Middle frontal gyrus (tissue), 1 donor: ENCODE measurements around the gene SCNM1.

Source experiments
- DNase-seq: peaks from one replicate; pipeline ENCODE4 v3.0.0-alpha.2; 2015; ENCODE audit warnings: low spot score; ENCODE audit errors: extremely low spot score

The SCNM1 gene, protein sequence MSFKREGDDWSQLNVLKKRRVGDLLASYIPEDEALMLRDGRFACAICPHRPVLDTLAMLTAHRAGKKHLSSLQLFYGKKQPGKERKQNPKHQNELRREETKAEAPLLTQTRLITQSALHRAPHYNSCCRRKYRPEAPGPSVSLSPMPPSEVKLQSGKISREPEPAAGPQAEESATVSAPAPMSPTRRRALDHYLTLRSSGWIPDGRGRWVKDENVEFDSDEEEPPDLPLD

DNA sequence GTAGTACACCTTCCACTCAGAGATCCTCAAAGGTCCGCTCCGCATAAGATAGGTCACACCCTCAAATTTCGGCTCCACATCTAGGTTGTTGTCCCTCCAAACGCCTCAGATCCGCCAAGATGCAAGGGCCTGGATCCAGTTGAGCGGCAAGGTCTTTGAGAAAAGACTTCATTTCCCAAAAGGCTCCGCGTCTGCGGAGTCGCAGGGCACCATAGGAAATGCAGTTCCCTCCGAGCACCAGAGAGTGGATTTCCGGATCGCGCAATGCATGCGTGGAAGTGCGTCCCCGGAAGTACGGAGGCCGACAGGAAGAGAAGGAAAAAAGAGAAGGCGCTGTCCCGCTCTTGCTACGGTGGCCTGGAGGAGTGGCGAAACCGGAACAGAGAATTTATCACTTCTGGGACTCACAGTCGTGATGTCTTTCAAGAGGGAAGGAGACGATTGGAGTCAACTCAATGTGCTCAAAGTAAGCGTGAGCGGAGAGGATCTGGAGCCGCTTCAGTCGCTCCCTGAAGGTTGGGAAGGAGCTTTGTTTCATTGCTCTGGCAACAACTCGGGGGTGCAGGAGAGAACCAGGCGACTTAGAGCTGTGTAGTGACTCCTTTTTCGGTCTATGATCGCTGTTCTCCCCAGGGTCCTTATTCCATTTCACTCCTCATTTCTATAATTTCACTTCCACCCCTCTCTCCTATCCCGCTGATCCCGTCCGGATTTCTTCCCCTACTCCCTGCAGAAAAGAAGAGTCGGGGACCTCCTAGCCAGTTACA is at the start of gene SCNM1, which contains the start of gene LYSMD1:
SCNM1 (plus strand) TSS at position 407 of the 767 bp plus-strand sequence; CDS start at position 416, 9 bp downstream.
LYSMD1 (minus strand) TSS at position 165 of the 767 bp plus-strand sequence. CDS start 644 bp downstream, outside the sequence.
- peak; percentile 98 for DNase-seq

DNA sequence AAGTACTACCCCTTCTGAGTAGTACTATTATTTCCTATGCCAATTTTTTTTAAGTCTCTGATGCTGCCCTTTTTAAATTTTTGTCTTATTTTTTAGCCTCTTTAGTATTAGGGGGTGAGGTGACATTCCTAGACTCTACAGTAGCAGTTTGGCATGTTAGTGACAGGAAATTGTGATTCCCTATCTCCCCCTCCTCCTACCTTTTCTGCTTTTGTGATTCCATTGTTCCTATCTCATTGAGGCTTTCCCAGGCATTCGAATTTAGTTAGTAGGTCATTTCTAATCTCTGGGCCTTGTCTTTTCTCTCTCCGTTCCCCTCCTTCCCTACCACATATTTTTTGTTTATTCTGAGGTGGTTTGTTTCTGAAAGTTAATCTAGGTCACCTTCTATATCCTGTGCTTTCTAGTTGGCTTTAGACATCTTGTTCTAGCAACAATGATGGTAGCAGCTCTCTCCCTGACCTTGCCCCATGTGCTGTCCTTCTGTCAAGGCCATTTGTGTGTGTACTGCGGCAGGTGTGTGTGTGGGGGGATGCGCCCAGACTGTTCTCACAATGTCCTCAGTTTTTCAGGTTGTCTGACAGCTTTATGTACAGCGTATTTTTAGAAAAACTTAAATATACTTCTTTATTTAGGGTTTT is 41.1 kb upstream of the SCNM1 start:
- DNase-seq: no peak

DNA sequence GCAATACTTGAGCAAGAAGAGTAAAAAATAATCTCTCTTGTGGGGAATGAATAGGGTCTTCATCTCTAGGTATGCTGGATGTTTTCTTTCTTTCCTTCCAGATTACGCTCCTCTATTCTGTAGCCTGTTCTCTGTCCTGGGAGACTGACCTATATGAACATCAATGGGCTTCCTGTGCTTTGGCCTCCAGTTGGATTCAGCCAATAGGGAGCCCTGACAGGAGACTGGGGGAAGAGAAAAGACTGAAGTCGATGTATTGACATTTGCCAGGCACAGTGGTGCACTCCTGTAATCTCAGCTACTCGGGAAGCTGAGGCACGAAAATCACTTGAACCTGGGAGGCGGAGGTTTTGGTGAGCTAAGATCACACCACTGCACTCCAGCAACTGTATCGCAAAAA is 37.1 kb upstream of the SCNM1 start:
- DNase-seq: no peak

DNA sequence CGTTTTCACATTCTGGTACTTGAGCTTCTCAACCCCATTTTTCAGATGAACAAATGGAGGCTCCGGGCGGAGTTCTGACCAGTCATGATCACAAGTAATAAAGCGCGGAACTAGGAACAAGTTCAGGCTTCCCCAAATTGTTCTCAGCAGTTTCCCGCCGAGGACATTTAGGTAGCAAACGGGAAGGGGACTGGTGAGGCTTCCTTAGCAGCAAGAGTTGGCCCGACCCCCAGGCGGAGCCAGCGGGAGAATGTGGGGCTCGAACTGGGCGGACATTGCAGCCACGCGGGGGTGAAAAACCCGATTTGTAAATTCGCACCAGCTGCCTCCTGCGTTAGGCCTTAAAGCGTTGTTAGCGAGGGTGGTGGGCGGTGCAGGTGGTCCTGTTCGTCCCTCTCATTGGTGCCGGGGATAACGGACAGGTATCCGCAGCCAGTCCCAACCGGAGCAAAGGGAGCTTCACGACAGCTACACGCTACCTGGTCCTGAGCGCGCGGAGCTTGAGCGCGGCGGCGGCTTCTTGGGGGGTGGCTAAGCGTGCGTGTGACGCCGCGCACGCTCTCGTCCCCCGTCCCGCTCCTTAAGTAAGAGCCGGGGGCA is 34.9 kb upstream of the SCNM1 start:
- DNase-seq: peak; percentile 60

DNA sequence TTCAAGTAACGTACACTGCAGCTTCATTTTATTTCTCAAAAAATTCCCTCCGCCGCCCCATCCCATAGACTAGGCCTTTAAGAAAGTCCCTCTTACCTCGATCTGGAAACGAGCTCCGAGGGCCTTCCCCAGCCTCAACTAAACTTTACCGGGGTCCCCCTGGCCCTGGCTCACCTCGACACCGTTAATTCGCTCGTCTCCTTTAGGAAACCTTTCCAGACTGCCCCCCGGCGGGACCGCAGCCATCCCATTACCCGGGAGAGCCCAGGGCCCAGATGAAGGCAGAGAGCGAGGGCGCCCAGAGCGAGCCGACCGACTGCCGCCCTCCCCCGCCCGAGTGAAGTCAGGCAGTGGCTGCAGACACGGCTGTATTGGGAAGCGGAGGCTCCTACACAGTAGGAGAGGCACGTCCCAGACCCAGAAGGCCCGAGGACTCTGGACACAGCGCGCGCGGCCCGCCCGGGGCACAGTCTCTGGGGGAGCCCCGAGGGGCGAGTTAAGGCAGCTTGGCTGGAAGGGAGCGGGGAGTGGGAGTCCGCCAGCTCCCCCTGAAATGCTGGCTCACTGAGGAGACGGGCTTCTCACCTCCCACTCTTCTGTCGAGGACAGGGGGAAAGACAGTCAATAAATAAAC is 34.1 kb upstream of the SCNM1 start:
- DNase-seq: no peak

DNA sequence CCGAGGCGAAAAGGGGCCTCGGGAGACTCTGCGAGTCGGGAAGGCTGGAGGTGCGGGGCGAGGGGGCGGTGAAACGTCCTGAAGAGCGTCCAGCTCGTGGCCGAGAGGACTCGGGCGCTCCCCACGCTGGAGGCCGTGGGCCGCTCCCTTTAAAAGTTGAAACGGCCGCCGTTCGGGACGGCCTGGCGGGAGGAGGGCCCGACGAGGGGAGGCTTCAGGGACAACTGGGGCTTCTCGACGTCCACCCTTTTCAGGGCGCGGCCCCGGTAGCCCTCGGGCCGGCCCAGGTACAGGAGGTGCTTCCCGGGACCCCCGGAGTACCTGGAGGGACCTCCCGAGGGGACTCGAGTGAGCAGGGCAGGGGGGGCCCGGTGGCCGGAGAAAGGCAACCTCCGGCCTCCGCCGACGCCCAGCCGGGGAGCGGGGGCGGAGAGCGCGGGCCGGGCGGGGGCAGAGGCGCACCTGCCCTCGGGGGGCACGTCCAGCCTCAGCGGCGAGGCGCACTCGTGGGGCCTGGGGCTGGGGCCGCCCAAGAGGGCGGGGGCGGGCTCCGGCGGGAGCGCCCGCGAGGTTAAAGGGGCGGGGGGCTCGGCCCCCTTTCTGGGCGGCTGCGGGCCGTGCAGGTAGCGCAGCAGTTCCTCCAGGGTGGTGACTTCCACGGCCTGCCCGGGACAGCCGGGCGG is 33.5 kb upstream of the SCNM1 start:
- DNase-seq: no peak

DNA sequence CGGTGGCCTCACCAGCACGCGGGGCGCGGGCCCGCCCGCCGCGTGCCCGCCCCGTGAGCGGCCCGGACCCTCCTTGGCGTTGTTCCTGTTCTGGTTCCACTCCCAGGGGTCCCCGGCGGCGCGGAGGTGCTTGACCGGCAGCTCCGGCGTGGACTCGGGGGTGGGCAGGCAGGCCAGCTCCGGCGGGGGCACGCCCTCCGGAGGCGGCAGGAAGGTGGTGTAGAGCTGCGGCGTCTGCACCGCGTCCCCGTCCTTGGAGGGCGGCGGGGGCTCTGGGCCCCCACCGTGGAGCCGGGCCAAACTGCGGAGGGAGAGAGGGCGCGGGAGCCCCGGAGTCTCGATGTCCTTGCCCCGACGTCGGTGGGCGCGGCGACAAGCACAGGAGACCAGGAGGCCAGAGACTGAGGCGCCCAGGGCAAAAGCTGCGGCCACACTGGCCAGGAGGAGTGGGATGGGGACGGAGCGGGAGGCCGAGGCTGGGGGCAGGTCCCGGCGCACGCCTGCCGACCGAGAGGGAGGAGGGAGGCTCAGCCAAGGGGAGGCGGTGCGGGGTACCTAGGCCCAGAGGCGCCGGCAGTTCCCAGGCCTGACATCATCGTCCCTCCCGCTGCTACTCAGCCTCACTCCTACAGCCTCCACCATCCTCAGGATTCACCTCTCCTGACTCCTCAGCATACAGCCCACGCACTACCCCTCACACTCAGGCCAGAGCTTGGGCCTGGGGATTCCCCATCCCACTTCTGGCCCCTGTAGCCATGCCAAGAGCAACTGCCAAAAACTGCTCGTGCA is 32.7 kb upstream of the SCNM1 start:
- no peak for DNase-seq

DNA sequence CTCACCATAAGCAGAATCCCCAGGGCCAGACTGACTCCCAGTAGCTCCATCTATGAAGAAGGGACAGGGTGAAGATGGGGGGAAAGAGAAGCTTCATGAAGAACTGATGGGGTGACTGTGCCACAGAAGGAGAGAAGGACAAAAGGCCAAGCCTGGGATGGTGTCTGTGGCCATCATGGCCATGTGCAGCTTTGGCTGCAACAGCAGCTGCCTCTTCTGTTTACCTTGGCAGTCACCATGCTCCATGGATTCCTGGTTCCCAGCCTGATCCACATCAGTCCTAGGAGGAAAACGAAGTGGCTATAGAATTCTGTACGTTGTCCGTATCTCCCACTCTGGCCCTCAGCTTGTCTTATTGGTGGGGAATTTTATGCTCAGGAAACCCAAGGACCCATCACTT is 31.5 kb upstream of the SCNM1 start:
- no peak for DNase-seq

DNA sequence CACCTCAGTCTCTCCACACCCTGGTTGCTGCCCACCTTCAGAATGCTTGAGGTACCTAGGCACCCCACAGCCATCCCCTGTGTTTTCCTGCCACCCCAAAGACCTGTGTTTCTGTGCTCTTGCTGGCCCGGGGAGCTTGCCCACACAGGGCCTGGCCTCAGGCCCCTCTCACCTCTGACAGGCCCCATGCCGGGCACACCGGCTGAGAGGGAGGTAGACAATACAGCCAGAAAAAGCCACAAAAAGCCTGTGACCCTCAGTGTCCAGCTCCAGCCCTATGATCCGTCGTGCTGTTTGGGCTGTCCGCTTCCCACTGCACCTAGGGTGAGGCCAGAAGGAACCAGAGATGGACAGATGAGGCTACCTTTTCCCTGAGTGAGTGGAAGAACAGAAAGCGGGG is 31.0 kb upstream of the SCNM1 start:
- no peak for DNase-seq

DNA sequence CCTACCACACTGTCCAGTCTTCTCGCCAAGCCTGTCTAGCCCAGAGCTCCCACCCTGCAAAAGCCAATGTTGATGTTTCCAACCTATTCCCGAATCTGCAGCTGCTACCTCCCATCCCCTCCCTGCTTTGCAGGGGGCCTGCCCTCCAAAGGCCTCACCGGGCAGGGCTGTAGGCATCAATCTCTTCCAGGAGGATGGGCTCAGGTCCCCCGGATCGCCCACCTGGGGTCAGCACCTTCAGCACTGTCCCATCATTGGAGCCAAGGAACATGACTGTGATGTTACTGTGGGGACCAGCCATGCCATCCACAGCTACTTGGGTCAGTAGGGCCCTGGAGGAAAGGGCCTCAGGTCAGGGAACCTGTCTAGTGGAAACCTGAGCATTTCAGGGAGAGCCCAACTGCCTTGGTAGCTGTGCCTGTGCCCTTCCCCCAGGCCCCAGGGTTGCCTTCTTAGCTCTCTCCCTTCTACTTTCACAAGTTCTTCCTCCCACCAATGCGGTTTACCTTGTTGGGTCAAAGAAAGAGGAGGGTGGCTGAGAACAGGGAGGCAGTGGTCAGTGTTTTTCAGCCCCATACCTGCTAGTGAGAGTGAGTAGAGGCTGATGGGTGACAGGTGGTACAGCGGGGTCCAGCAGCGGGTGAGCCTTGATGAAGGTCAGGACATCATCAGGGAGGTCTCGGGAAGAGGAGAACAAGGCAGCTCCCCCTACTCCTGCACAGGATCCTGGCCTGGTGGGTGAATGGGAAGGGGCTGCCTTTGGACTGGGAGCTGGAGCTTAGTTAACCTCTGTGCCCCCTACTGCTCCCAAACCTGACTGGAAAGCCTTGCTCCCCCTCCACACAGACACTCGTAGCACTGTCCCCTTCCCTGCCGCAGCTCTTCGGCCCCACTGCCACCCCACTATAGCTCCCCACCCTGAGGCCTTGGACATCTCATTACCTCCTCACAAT is 30.2 kb upstream of the SCNM1 start:
- no peak for DNase-seq

DNA sequence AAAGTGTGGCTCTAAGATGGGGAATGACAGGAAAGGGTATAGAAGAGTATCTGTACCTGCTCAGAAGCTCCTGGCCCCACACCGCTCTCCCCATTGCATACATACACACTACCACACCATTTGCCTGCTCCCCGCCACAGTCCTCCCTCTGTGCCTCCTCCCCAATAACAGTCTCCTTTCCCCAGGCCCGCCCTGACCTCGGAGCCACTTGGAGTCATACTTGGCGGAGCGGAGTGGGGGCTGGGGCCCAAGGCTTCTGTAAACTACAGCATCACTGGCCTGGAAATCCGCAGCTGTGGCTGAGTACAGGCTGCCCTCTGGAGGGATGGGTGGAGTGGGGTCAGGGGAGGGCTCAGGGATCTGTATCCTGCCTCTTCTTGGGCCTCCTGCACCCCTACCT is 28.2 kb upstream of the SCNM1 start:
- no peak for DNase-seq

DNA sequence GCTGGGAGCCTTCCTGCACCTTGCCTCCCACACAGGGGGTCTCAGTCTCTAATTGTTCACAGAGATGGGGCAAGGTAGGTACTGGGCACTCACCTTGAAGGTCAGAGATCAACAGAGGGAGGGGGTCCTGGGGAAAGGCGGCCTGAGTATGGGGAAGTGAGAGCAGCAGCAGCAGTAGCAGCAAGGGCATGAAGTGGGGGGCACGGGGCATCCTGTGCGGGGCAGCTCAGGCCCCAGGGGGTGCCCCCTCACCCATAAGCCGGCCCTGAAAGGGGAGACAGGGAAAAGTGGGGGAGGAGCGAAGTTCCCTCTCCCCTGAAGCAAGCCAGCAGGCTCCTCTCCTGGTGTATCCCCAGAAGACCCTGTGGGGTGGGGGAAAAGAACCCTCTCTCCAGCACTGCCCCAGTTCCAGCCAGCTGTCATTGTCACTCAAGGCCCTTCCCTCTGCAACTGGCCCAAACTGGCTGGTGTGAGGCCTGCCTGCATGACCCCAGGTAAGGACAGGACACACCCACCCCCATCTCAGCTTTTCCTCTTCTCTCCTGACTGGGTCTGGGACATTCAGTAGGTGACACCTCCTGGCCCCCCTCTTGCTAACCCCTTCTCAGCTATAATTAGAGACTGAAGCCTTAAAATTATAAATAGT is 23.4 kb upstream of the SCNM1 start:
- DNase-seq: no peak

DNA sequence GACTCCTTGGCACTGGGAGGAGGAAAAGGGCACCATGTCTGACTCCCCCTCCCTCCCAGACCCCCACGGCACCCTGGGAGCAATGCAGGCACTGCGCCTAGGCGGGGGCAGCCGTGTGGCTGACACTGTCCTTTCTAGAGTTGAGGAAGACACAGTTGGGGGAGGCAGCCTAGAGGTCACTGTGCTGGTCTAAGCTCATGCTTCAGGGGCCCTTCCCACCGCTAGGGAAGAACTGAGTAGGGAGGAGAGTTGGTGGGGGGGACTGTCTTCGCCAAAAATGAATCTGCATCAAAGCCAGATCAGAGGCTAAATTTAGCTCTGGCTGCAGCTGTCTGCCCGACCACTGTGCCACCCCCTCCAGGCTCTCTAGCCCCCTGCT is 22.9 kb upstream of the SCNM1 start:
- no peak for DNase-seq

DNA sequence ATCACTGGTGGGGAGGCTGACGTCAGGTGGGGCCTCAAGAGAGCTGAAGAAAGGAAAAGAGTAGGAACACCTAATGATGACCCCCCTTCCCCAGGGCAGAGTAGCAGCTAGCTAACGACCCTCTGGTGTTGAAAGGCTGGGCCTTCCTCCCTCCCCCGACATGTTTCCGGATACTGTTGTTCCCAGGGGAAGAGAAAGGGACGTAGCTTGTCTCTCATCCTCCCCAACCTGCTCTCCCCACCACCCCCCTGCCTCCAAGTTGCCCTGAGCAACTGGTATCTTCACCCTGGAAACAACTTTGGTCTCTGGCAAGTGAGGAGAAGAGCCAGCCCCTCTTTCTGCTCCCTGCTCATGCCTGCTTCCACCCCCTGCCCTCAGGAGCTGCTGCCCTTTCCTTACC is 22.0 kb upstream of the SCNM1 start:
- DNase-seq: no peak

DNA sequence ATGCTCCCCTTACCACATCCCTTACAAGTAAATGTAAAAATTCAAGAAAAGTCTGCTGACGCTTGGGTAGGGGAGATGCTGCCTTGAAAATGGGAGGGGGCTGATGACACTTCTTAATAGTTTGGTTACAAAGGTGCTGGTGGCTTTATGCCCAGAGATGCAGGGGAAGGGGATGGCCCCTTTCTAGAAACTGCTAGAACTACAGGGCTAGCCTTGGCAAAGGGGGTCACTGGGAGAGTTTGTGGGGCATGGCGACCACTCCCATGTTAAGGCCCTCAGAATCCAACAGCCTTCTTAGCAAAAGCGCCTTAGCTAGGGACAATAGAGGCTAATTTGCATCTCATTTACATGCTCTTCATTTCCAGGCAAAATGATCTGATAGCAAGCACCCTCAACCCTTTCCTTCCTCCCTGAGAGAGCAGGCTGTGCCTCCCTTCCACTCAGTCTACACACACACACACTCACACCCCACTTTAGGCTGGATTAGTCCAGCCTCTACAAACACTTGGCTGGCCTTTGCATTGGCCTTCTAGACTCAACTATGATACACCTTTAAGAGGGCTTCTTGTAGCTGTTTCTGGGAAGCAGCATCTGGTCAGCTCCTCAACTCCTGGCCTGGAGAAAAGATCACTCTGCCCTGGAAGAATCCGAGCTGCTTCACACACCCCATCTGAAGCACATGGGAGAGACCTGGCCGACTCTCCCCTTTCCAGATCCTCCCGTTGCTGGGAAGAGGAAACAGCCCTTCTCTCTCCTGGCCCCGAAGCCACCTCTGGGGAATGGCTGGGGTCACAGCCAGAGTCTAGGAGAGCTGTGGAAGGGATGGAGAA is 21.3 kb upstream of the SCNM1 start:
- DNase-seq: no peak

DNA sequence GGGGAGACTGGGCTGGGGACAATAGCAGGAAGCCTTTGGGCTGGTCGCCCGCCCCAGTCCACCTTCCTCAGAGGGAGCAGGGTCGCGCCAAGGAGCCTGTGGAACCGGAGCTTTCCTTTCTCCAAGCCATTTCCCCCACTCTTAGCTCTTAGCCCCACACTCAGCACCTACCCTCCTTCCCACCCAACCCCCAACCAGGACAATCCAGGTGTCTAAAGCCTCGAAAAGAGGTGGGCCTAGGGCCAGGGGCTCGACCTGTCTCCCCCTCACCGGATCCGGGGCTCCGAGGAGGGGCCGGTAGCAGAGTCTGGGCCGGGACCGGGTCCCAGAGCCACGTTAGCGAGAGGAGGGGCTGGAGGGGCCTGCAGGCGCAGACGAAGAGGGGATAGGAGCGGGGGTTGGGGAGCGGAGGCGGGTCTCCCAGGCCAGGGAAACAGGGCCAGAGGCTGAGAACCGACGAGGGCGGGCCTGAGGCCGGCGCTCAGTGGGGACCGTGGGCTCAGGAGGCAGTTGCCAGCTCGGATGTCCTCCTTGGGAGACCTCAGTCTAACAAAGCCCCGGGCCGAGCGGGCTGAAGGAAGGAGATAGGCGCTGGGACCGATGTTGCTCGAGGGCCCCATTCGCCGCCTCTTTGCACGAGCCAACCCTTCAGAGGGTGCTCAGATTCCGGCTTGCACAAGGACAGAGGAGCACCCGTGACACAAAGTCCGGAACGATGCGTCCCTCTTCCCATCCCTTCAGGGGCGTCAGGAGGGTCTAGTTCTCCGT is 20.5 kb upstream of the SCNM1 start:
- DNase-seq: no peak

DNA sequence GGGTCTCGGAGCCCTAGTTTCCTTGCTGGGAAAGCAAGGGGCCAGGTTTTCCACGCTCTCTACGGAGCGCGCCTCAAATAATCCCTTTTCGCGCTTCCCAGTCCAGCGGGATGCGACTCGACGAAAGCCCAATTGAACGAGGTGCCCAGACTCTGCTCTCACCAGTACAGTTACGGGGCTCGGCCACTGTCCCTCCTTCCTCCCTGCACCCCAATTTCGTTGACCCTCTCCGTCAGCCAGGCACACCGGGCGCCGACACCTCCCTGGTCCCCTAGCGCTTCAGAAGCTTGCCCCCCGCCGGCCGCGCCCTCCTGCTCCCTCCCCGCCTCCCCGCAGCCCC is 19.9 kb upstream of the SCNM1 start:
- DNase-seq: no peak
